HG03135 (cell line): ENCODE results near the gene RBMS1.
A peak's percentile ranks its signal among the peaks of the same experiment; 100 is the strongest.
"Not testable (repeated sequence)": the region's sequence is repeated elsewhere in the genome, so short reads cannot be mapped to it uniquely, and the experiment has no call there.

Experiments
- ATAC-seq: cut with Tn5 transposase; IDR thresholded peaks from one replicate; pipeline ENCODE4 v1.9.1; 2021; ENCODE audit warnings: mild to moderate bottlenecking, moderate library complexity; ENCODE audit not compliant: unreplicated experiment

The RBMS1 gene

DNA sequence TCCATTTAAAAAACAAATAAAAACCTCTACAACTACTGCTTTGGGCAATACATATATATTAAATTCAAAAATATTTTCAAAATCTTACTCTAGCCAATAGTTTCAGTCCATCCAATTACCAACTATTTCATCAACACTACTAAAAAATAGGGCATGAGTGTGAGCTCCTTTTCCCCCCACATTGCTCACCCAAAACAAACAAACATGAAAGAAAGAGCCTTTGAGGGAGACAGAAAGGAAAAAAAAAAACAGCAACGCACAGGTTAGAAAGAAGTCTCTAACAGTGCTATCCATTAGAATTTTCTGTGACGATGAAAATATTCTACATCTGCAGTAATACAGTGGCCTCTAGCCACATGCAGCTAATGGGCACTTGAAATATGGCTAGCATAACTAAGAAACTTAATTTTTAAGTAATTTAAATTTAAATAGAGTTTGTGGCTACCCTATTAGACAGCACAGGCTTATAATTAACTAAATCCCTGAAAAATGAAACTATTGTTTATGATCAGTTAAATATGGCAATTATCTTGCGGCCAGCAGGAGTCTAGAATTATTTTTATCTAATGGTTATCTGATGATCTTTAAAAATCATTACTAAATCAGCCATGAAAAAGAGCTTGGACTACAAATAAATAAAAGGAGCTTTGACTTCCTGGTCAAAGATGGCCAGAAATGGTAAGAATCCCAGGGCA is 59.2 kb downstream of the RBMS1 start:
- ATAC-seq: no peak

DNA sequence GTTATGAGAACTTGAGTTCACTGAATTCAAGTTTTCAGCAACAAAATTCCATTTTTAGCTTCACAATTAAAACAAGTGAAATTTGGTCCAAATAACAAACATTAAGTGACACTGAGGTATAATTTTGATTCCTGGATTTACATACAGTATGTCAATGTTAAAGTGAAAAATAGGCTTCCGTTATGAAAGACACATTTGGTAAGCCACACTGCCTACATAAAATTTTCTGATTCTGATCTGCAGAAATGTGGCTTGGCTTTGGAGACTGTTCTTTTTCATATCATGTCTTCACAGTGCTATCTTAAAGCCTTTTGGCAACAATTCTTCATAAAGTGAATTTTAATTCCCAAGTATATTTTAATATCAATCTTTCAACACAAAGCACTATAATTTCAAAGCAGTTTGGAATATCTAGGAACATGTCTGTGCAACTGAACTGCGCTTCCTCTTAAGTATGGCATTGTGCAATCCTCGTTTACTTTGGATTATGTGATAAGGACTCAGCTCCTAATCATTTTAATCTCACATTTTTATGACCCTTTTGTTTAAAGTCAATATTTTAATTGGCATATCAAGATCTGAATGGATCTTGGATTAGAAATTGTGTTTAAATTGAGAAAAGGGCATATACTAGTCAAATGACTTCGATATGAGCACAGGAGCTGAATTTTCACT is 60.0 kb downstream of the RBMS1 start:
- no peak for ATAC-seq

- no peak for ATAC-seq
Observed at GRCh38 chr2:160432633-160433032, 61.0 kb downstream of the RBMS1 start.

DNA sequence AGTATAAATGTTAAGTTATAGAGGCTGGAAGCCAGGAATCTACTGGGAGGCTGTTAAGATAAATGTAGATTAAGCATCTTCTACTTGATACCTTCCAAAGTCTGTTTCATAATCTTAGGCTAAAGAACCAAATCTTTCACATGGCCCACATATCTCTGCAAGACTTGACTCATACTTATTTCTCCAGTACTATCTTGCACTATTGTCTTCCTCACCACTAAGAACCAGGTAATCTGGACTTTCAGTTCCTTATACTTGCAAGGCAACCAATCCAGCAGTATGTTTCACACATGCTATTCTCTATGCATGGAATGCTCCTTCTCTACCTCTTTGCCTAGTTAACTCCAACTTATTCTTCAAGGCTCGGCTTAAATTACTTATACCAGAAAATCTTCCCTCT is 62.2 kb downstream of the RBMS1 start:
- peak; percentile 75 for ATAC-seq

GRCh38 chr2:160430001-160430344 is 63.6 kb downstream of the RBMS1 start:
- ATAC-seq: no peak

- ATAC-seq: no peak
Observed at GRCh38 chr2:160429248-160430000, 64.2 kb downstream of the RBMS1 start.

GRCh38 chr2:160428405-160428763 is 65.2 kb downstream of the RBMS1 start:
- no peak for ATAC-seq

GRCh38 chr2:160427629-160428404 is 65.8 kb downstream of the RBMS1 start:
- peak; percentile 62 for ATAC-seq

DNA sequence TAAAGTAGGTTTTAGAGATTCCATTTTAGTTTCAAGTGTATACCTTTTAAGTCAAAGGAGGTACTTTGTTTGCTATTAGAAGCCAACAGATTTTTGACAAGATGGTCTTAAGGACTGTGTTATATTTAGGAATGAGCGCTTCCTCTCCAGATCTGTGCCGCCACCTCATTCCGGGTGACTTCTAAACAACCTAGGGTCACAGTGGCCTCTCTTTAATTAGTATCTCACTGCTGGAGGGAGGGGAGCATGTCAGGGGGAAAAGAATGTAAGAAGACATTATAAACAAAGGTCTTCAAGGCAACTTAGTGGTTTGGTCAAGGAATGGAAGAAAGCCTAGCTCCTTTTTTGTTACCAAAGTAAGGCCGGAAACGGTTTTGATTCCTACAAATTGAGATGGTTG is 67.0 kb downstream of the RBMS1 start:
- no peak for ATAC-seq

GRCh38 chr2:160425434-160426151 is 68.0 kb downstream of the RBMS1 start:
- ATAC-seq: no peak

DNA sequence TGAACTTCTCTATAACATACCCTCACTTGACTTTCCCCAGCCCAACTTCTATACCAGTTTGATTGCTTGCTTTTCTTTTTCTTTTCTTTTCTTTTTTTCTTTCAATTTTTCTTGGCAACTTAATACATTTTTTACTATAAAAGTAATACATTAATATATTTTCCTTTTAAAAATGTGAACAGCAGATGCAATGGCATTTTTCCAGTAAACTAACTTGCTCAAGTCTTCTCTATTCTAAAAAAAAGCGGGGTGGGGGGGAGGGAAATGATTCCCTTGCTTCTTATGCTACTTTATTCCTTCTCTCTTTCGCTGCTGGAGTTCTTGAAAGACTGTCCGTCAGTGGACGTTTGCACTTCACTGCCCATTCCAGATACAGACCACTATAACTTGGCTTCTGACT is 70.5 kb downstream of the RBMS1 start:
- ATAC-seq: no peak

- ATAC-seq: not testable (repeated sequence)
Observed at GRCh38 chr2:160421646-160422501, 71.7 kb downstream of the RBMS1 start.

DNA sequence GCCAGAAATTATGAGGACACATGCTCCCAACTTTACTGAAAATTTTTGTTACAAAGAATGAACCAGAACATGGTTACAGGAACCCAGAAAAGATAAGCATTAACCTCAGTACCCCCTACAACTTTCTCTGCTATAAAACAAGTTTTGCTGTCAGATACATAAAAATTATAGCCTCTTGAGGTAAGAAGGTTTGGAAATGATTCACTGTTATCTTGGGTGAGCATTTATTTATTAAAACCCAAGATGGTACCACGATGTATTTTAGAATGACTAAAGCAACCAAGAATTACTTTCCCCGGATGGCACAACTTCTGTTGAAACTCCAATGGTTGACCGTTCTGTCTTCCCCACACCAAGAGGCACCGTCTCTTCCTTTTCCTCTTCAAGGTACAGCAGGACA is 72.9 kb downstream of the RBMS1 start:
- ATAC-seq: no peak

DNA sequence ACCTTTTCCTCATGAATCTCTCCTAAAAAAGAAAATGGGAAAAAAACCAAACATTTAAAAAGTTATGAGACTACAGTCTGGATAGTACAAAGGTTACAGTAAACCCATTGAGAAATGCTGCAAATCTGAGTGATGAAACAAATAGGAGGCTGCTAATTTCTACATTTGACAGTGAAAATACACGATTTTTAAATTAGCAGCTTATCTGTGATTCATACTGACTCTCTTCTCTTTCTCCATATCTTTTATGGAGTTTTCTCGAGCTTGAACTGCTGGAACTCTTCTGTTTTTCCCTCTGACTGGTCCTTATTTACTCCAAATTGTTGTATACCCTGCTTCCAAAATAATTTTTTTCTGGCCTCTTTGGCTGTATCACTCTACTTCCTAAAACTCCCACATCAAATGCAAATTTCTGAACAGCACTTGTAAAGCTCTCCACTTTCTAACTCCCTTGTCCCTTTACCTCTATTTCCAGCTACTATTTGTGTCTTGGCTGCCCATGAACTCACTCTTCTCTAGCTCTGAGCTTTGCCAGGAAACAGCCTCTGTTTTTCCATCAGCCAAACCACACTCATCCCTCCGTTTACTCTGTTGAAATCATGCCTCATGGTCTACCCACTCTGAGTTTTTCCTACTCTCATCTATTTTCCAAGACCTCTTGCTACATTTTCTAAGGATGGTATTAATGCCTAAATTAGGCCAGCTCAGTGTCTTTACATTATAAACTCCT is 73.7 kb downstream of the RBMS1 start:
- ATAC-seq: no peak

DNA sequence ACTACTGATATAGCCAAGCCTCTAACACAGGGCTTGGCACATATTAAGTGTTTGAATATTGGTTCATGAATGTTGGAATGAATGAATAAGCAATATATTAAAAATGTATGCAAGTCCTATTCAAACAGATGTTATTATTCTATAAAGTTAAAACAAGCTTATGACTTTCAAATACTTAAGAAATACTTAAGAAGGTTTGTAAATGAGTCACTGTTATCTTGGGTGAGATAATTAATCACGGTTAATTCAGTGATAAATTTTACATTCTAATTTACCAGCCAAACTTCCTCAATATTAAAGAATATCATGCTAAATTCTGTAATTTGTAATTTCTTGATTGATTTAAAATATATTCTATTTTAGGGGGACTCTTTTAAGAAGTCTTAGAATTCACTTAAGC is 74.8 kb downstream of the RBMS1 start:
- ATAC-seq: no peak

DNA sequence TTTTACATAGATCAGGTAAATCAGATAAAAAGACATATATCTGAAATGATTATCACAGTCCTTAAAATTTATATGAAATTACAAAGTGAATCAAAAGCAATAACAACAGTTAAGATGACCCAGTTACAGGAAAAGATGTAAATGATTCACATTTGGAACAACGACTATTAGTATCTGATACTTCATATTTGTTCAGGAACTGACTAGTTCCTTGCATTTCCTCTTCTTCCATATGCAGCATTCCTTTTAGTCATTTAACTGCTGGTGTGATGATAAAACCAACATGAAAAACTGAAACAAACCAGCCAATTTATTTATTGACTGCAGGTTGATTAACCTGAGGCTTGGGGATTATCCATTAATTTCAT is 75.2 kb downstream of the RBMS1 start:
- ATAC-seq: no peak

GRCh38 chr2:160417745-160418397 is 75.7 kb downstream of the RBMS1 start:
- no peak for ATAC-seq

DNA sequence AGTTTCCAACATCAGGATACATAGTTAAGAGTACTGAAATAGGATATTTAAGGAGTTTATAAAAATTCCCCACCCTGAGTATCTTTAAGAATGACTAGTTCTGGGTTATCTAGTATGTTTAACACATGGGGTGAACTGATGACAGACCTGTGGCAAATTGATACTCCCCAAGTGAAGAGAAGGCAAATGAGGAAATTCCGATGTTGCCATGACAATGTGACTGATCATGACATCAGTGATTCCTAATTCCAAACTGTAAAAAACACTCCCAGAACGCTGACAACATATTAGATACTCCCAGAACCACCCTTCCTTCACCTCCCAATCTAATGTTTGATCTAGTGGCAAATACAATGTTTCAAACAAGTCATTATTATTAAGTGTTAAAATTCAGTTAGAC is 77.6 kb downstream of the RBMS1 start:
- ATAC-seq: no peak

DNA sequence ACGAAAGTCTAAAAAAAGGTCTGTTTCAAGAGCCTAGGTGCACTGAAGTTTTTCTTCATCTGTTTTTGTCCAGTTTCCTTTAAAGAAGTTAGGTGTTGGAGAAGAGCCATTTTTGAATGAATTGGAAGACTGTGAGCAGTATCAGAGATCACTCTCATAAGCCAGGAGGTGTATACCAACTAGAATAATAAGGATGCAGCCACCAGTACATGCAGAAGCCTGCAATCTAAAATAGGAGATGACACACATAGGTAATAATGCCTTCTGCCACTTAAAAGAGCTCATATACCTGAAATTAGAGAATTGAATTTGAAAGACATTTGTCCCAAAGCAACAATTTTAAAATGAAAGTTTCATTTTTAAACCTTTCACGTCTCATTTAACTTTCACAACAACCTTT is 81.7 kb downstream of the RBMS1 start:
- ATAC-seq: no peak
